ENCODE results near the gene SGMS2. TPM values are rescaled to one million over a fixed set of nuclear protein-coding genes. Genes with fewer than 3 reads are reported as not detected.

Gene SGMS2
- total and polyA plus RNA-seq, 4 donors, result 7.3 to 41.7 (median 14.1) TPM

DNA sequence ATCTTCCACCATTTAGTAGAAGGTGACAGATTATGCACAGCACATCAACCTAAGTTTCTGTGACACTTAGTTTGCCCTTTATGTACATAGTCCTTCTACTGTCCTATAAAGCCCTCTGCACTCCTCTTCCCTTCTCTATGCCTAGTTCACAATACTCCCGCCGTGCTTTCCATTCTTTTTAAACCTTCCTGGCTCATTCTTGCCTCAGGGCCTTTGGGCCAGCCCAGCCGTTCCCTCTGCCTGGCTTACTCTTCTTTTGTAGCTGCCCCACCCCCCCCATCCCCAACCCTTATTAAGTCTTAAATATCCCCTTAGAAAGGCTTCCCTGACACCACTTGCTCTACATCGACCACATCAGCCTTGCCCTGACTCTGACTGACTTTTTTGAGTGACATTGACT lies 33.0 kb downstream of the SGMS2 start:
- H3K9me3 ChIP-seq (ENCODE audit: control insufficient read depth in 4 of 4, low read length in 3 of 4), result no peaks in the 10 kb centered on the region
- H3K27me3 ChIP-seq (ENCODE audit: control insufficient read depth in 4 of 4, insufficient read depth in 4 of 4, low read length in 3 of 4), result no peaks in the 10 kb centered on the region
- DNase-seq (ENCODE audit: low spot score), result no peak
- H3K9ac ChIP-seq (ENCODE audit: low read depth in 1 of 2, low read length in 2 of 2), result no peak overlapping the region
- H3K4me3 ChIP-seq (ENCODE audit: low read depth in 1 of 3, low read length in 3 of 3), result no peak overlapping the region
- 88% methylated on average over 4 of the region's 4 CpGs for WGBS
- H3K4me1 ChIP-seq (ENCODE audit: control insufficient read depth in 4 of 4, insufficient read depth in 4 of 4, low read length in 3 of 4), result no peaks in the 10 kb centered on the region
- H3K27ac ChIP-seq (ENCODE audit: low read depth in 1 of 2, low read length in 2 of 2), result no peak overlapping the region
- TF ChIP-seq FOXA1 (IDR thresholded peaks at IDR 0.05) (no peak), FOXA2 (IDR thresholded peaks at IDR 0.05) (no peak), YY1 (IDR thresholded peaks at IDR 0.05) (no peak), EGR1 (IDR thresholded peaks at IDR 0.05; ENCODE audit: low read depth in 2 of 2) (no peak), RXRA (IDR thresholded peaks at IDR 0.05) (no peak), HNF4A (conservative IDR thresholded peaks at IDR 0.05) (no peak), NR2F2 (IDR thresholded peaks at IDR 0.05) (no peak), JUND (IDR thresholded peaks at IDR 0.05) (no peak), RAD21 (IDR thresholded peaks at IDR 0.05) (no peak), SP1 (IDR thresholded peaks at IDR 0.05) (no peak), HNF4G (IDR thresholded peaks at IDR 0.05) (no peak)
- TF ChIP-seq, protein P1, sequence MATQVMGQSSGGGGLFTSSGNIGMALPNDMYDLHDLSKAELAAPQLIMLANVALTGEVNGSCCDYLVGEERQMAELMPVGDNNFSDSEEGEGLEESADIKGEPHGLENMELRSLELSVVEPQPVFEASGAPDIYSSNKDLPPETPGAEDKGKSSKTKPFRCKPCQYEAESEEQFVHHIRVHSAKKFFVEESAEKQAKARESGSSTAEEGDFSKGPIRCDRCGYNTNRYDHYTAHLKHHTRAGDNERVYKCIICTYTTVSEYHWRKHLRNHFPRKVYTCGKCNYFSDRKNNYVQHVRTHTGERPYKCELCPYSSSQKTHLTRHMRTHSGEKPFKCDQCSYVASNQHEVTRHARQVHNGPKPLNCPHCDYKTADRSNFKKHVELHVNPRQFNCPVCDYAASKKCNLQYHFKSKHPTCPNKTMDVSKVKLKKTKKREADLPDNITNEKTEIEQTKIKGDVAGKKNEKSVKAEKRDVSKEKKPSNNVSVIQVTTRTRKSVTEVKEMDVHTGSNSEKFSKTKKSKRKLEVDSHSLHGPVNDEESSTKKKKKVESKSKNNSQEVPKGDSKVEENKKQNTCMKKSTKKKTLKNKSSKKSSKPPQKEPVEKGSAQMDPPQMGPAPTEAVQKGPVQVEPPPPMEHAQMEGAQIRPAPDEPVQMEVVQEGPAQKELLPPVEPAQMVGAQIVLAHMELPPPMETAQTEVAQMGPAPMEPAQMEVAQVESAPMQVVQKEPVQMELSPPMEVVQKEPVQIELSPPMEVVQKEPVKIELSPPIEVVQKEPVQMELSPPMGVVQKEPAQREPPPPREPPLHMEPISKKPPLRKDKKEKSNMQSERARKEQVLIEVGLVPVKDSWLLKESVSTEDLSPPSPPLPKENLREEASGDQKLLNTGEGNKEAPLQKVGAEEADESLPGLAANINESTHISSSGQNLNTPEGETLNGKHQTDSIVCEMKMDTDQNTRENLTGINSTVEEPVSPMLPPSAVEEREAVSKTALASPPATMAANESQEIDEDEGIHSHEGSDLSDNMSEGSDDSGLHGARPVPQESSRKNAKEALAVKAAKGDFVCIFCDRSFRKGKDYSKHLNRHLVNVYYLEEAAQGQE (IDR thresholded peaks at IDR 0.05), result no peak
- TF ChIP-seq, protein P2, sequence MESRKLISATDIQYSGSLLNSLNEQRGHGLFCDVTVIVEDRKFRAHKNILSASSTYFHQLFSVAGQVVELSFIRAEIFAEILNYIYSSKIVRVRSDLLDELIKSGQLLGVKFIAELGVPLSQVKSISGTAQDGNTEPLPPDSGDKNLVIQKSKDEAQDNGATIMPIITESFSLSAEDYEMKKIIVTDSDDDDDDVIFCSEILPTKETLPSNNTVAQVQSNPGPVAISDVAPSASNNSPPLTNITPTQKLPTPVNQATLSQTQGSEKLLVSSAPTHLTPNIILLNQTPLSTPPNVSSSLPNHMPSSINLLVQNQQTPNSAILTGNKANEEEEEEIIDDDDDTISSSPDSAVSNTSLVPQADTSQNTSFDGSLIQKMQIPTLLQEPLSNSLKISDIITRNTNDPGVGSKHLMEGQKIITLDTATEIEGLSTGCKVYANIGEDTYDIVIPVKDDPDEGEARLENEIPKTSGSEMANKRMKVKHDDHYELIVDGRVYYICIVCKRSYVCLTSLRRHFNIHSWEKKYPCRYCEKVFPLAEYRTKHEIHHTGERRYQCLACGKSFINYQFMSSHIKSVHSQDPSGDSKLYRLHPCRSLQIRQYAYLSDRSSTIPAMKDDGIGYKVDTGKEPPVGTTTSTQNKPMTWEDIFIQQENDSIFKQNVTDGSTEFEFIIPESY (IDR thresholded peaks at IDR 0.05), result no peak
- peaks cover 0 to 9% (median under 1%) of the 10 kb centered on the region in 4 donors for H3K36me3 ChIP-seq (ENCODE audit: control insufficient read depth in 4 of 4, insufficient read depth in 3 of 4, low read depth in 1 of 4, low read length in 3 of 4)

DNA sequence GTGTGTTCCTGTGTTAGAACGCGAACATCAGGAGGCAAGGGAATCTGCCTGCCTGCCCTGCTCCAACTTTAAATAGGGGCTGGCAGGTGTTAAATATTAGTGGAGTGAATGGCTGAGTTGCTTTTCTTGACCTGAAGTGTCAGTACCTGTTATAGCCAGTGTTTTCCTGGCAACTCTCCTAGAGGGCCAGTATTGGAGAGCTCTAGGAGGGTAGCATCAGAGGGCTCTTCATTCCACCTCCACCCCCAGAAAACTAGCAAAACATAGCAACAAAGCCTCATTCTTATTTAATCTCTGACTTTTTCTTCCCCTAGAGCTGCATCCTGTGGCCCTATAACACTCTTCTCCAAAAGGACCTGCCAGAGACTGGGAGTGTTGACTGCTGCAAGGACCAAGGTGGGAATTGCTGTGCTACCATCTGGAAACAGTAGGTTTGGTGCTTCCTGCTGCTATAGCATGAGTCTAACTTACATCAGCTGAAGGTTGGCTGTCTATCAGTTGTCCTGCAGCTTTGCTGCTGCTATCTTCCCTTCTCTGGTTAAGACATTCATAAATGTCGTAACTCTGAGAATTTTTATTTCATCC lies 33.5 kb downstream of the SGMS2 start:
- Histone ChIP-seq H3K27ac (ENCODE audit: low read depth in 1 of 2, low read length in 2 of 2) (no peak overlapping the region), H3K9ac (ENCODE audit: low read depth in 1 of 2, low read length in 2 of 2) (no peak overlapping the region), H3K27me3 (ENCODE audit: control insufficient read depth in 4 of 4, insufficient read depth in 4 of 4, low read length in 3 of 4) (no peaks in the 10 kb centered on the region), H3K36me3 (ENCODE audit: control insufficient read depth in 4 of 4, insufficient read depth in 3 of 4, low read depth in 1 of 4, low read length in 3 of 4) (peaks cover 0 to 9% (median under 1%) of the 10 kb centered on the region in 4 donors), H3K4me1 (ENCODE audit: control insufficient read depth in 4 of 4, insufficient read depth in 4 of 4, low read length in 3 of 4) (no peaks in the 10 kb centered on the region), H3K4me3 (ENCODE audit: low read depth in 1 of 3, low read length in 3 of 3) (no peak overlapping the region), H3K9me3 (ENCODE audit: control insufficient read depth in 4 of 4, low read length in 3 of 4) (no peaks in the 10 kb centered on the region)
- WGBS, result 95% methylated on average over 3 of the region's 3 CpGs
- TF ChIP-seq JUND (IDR thresholded peaks at IDR 0.05), result no peak
- no peak for TF ChIP-seq HNF4A (conservative IDR thresholded peaks at IDR 0.05)
- no peak for TF ChIP-seq FOXA2 (IDR thresholded peaks at IDR 0.05)
- TF ChIP-seq, protein P3, sequence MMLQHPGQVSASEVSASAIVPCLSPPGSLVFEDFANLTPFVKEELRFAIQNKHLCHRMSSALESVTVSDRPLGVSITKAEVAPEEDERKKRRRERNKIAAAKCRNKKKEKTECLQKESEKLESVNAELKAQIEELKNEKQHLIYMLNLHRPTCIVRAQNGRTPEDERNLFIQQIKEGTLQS (IDR thresholded peaks at IDR 0.05), result no peak
- TF ChIP-seq HNF4G (IDR thresholded peaks at IDR 0.05), result no peak
- TF ChIP-seq SP1 (IDR thresholded peaks at IDR 0.05), result no peak
- TF ChIP-seq EGR1 (IDR thresholded peaks at IDR 0.05; ENCODE audit: low read depth in 2 of 2), result no peak
- TF ChIP-seq GABPA (IDR thresholded peaks at IDR 0.05 in 1 of 2, conservative IDR thresholded peaks at IDR 0.05 in 1 of 2), result no peak
- no peak for TF ChIP-seq RAD21 (IDR thresholded peaks at IDR 0.05)
- no peak for TF ChIP-seq FOXA1 (IDR thresholded peaks at IDR 0.05)
- DNase-seq (ENCODE audit: low spot score), result no peak
